Stomach (tissue), 9 donors: Measurements from ENCODE around the gene IARS2. TPM values are rescaled to one million over a fixed set of nuclear protein-coding genes. Genes with fewer than 3 reads are reported as not detected.
"Not testable (repeated sequence)": the region's sequence is repeated elsewhere in the genome, so short reads cannot be mapped to it uniquely, and the experiment has no call there.

Experiments
- DNase-seq, 2 donors: peaks; one replicate each; pipeline versions ENCODE4 v3.0.0 to v3.0.0-alpha.2; 2013 to 2019
- H3K27ac ChIP-seq, 5 donors: fragments of 200-600 bp in 4 of 5; sonication (generic) in 4 of 5; one replicate each; pipeline ENCODE4 v1.5.1; 2013 to 2019; ENCODE audit warnings: mild to moderate bottlenecking in 1 of 5, moderate library complexity in 1 of 5
- H3K27me3 ChIP-seq, 3 donors: fragments of 200-600 bp; sonication (generic); one replicate each; pipeline ENCODE4 v1.5.1; 2017 to 2019; ENCODE audit warnings: mixed run types in 1 of 3
- H3K36me3 ChIP-seq, 4 donors: fragments of 200-600 bp; sonication (generic); 1 replicate in 3 of 4; 2 replicates in 1 of 4; pipeline ENCODE4 v1.5.1; 2016 to 2019
- H3K4me1 ChIP-seq, 4 donors: fragments of 200-600 bp; sonication (generic); one replicate each; pipeline ENCODE4 v1.5.1; 2016 to 2019
- H3K4me3 ChIP-seq, 4 donors: fragments of 200-600 bp; sonication (generic) in 3 of 4; one replicate each; pipeline ENCODE4 v1.5.1; 2016 to 2019; ENCODE audit warnings: mild to moderate bottlenecking in 1 of 4
- H3K9me3 ChIP-seq, 4 donors: fragments of 200-600 bp; sonication (generic); one replicate each; pipeline ENCODE4 v1.5.1; 2016 to 2019
- EP300 ChIP-seq: sonication (generic); formaldehyde crosslinking; IDR thresholded peaks from one replicate; pipeline ENCODE4 v1.6.1; 2017; ENCODE audit warnings: antibody characterized with exemption
- POLR2A ChIP-seq, 4 donors: fragments of 450-650 bp; IDR thresholded peaks; one replicate each; pipeline ENCODE4 v1.6.1; 2016; ENCODE audit warnings: antibody characterized with exemption in 4 of 4, control low read depth in 2 of 4, mild to moderate bottlenecking in 1 of 4, moderate library complexity in 1 of 4
- POLR2AphosphoS5 ChIP-seq, 3 donors: sonication (generic); formaldehyde crosslinking; IDR thresholded peaks; one replicate each; pipeline ENCODE4 v1.6.1; 2016; ENCODE audit warnings: antibody characterized with exemption in 3 of 3
- WGBS, 5 donors: extraction: QIAGEN DNeasy Blood & Tissue Kit in 3 of 5; methylation state at CpG; one replicate each; pipeline versions ENCODE4 v1.1.5 to v1.1.7; 2013 to 2018; 5-methylcytosine and 5-hydroxymethylcytosine counted together
- intact Hi-C: fragments of 100-400 bp; cut with DNase I; formaldehyde crosslinking; loops from one replicate; pipeline ENCODE4 v1.15.1; 2023; ENCODE audit warnings: low total_unique reads
- polyA plus RNA-seq, 3 donors: library from polyadenylated mRNA; stranded (reverse); fragments of 200-250 nt; gene quantifications; one replicate each; pipeline ENCODE4 v1.2.3, GENCODE V29; 2013
- total RNA-seq, 5 donors: library from RNA; depleted of rRNA; stranded (reverse); fragments of >200 nt; gene quantifications; one replicate each; pipeline versions ENCODE4 v1.1.0 to v1.2.3, GENCODE V29; 2014 to 2016
- TF ChIP-seq, protein P1 (sequence below), 7 experiments: fragments of 450-650 bp in 4 of 7; fragments of 200-600 bp in 3 of 7; sonication (generic) in 3 of 7; IDR thresholded peaks; one replicate each; pipeline ENCODE4 v1.5.1; 2016 to 2019; ENCODE audit warnings: antibody characterized with exemption in 7 of 7, control low read depth in 2 of 7, mild to moderate bottlenecking in 1 of 7
- donor health status: healthy with polysubstance abuse.
- donor health status: Bipolar disorder and iron deficiency.
- donor health status: healthy.

Gene IARS2
- total and polyA plus RNA-seq, 8 donors = 11.0 to 132 (median 35.3) TPM

GRCh38 chr1:220157738-220158137, 63.8 kb downstream of the IARS2 start:
- TF ChIP-seq, protein P1, sequence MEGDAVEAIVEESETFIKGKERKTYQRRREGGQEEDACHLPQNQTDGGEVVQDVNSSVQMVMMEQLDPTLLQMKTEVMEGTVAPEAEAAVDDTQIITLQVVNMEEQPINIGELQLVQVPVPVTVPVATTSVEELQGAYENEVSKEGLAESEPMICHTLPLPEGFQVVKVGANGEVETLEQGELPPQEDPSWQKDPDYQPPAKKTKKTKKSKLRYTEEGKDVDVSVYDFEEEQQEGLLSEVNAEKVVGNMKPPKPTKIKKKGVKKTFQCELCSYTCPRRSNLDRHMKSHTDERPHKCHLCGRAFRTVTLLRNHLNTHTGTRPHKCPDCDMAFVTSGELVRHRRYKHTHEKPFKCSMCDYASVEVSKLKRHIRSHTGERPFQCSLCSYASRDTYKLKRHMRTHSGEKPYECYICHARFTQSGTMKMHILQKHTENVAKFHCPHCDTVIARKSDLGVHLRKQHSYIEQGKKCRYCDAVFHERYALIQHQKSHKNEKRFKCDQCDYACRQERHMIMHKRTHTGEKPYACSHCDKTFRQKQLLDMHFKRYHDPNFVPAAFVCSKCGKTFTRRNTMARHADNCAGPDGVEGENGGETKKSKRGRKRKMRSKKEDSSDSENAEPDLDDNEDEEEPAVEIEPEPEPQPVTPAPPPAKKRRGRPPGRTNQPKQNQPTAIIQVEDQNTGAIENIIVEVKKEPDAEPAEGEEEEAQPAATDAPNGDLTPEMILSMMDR (IDR thresholded peaks at IDR 0.05) = no peak
- TF ChIP-seq POLR2AphosphoS5 (IDR thresholded peaks at IDR 0.05) = no peak
- TF ChIP-seq POLR2A (IDR thresholded peaks at IDR 0.05) = no peak
- TF ChIP-seq EP300 = no peak
- no peaks in the 10 kb centered on the region for H3K27me3 ChIP-seq
- no peaks in the 10 kb centered on the region for H3K9me3 ChIP-seq
- H3K4me1 ChIP-seq = no peaks in the 10 kb centered on the region
- WGBS, 5 donors = 70 to 88% (median 81%) methylated on average over 2 of the region's 2 CpGs
- H3K27ac ChIP-seq = no peak overlapping the region
- H3K4me3 ChIP-seq = no peak overlapping the region
- DNase-seq = no peak
- intact Hi-C loops = no loop called here
- H3K36me3 ChIP-seq = peaks cover 28 to 91% (median 83%) of the 10 kb centered on the region in 4 donors

- intact Hi-C loops, H3K4me3 ChIP-seq, H3K9me3 ChIP-seq, DNase-seq, H3K27ac ChIP-seq, H3K27me3 ChIP-seq, H3K4me1 ChIP-seq: not testable (repeated sequence)
- 87 to 97% (median 96%) methylated on average over 7 of the region's 7 CpGs for WGBS, 5 donors
- H3K36me3 ChIP-seq = peaks cover 23 to 86% (median 77%) of the 10 kb centered on the region in 4 donors
Measured at GRCh38 chr1:220158530-220158929, 64.6 kb downstream of the IARS2 start.

DNA sequence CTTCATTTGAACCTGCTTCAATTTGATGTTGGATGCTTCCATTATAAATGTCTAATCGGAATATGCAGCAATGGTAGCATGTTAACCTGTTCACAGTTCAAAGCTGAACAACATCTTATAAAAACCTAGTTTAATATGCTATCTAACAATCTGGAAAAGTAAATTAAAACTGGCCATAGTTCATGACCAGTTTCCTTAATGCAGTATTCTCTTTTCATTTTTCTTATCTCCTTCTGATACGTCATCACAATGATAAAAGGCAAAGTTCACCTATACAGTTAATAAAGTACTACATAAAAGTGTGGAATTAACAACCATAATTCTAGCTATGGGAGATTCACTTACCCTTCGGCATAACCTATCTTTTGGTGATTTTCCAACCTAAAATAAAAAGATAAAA, 65.1 kb downstream of the IARS2 start:
- 30 to 65% (median 58%) methylated on average over 3 of the region's 3 CpGs for WGBS, 5 donors
- TF ChIP-seq EP300 (no peak), POLR2A (IDR thresholded peaks at IDR 0.05) (no peak), POLR2AphosphoS5 (IDR thresholded peaks at IDR 0.05) (no peak)
- TF ChIP-seq, protein P1 (IDR thresholded peaks at IDR 0.05) = no peak
- H3K27ac ChIP-seq = no peak overlapping the region
- H3K36me3 ChIP-seq = peaks cover 23 to 86% (median 75%) of the 10 kb centered on the region in 4 donors
- DNase-seq = peak in 1 of 2 donors; percentile 20
- no peaks in the 10 kb centered on the region for H3K9me3 ChIP-seq
- intact Hi-C loops = no loop called here
- no peaks in the 10 kb centered on the region for H3K4me1 ChIP-seq
- H3K27me3 ChIP-seq = no peaks in the 10 kb centered on the region
- no peak overlapping the region for H3K4me3 ChIP-seq

GRCh38 chr1:220160027-220160426, 66.1 kb downstream of the IARS2 start:
- TF ChIP-seq POLR2A (IDR thresholded peaks at IDR 0.05) (no peak), EP300 (no peak), POLR2AphosphoS5 (IDR thresholded peaks at IDR 0.05) (no peak)
- TF ChIP-seq, protein P1 (IDR thresholded peaks at IDR 0.05) = no peak
- H3K4me1 ChIP-seq = no peaks in the 10 kb centered on the region
- peaks cover 17 to 86% (median 75%) of the 10 kb centered on the region in 4 donors for H3K36me3 ChIP-seq
- no peaks in the 10 kb centered on the region for H3K27me3 ChIP-seq
- DNase-seq = no peak
- no peak overlapping the region for H3K27ac ChIP-seq
- WGBS, 5 donors = 97 to 100% (median 100%) methylated on average over 1 of the region's 1 CpG
- no peak overlapping the region for H3K4me3 ChIP-seq
- H3K9me3 ChIP-seq = no peaks in the 10 kb centered on the region
- intact Hi-C loops = no loop called here

GRCh38 chr1:220164116-220164515, 70.2 kb downstream of the IARS2 start:
- Histone ChIP-seq H3K4me3 (no peak overlapping the region), H3K36me3 (peaks cover 14 to 88% (median 76%) of the 10 kb centered on the region in 4 donors), H3K9me3 (no peaks in the 10 kb centered on the region), H3K4me1 (no peaks in the 10 kb centered on the region), H3K27me3 (no peaks in the 10 kb centered on the region), H3K27ac (no peak overlapping the region)
- WGBS, 5 donors = 85 to 92% (median 87%) methylated on average over 1 of the region's 1 CpG
- DNase-seq = peak in 1 of 2 donors; percentile 16
- intact Hi-C loops = no loop called here
- TF ChIP-seq, protein P1 (IDR thresholded peaks at IDR 0.05) = no peak
- TF ChIP-seq EP300 = no peak
